Loucy (cell line): Measurements from ENCODE around the gene ZNF157.

Experiments
- H2AFZ ChIP-seq: fragments of 200-600 bp; sonication (generic); 2 replicates; pipeline ENCODE4 v1.6.0; 2016; ENCODE audit warnings: antibody characterized with exemption, mild to moderate bottlenecking, low read length, moderate library complexity
- H3F3A ChIP-seq: fragments of 200-600 bp; 2 replicates; pipeline ENCODE4 v1.6.0; 2016; ENCODE audit warnings: antibody characterized with exemption, low read depth, mild to moderate bottlenecking
- H3K27me3 ChIP-seq: fragments of 200-600 bp; sonication (generic); 2 replicates; pipeline ENCODE4 v1.6.1; 2014; ENCODE audit warnings: low read length, mild to moderate bottlenecking; ENCODE audit not compliant: insufficient read depth, poor library complexity, severe bottlenecking
- H3K36me3 ChIP-seq: fragments of 200-600 bp; sonication (generic); 2 replicates; pipeline ENCODE4 v1.6.1; 2016; ENCODE audit warnings: low read length; ENCODE audit not compliant: insufficient read depth
- H3K4me1 ChIP-seq: fragments of 200-600 bp; sonication (generic); 2 replicates; pipeline ENCODE4 v1.5.1; 2014; ENCODE audit warnings: low read length, mild to moderate bottlenecking; ENCODE audit not compliant: insufficient read depth, poor library complexity, severe bottlenecking
- H3K4me2 ChIP-seq: fragments of 200-600 bp; sonication (generic); 2 replicates; pipeline ENCODE4 v1.6.0; 2014; ENCODE audit warnings: antibody characterized with exemption, low read length, low read depth, mild to moderate bottlenecking; ENCODE audit not compliant: poor library complexity, severe bottlenecking
- H3K4me3 ChIP-seq: fragments of 200-600 bp; sonication (generic); 2 replicates; pipeline ENCODE4 v1.5.1; 2014; ENCODE audit warnings: low read length, mild to moderate bottlenecking, mixed read lengths; ENCODE audit not compliant: poor library complexity, severe bottlenecking
- H3K79me2 ChIP-seq: fragments of 200-600 bp; sonication (generic); 2 replicates; pipeline ENCODE4 v1.6.1; 2014; ENCODE audit warnings: low read length; ENCODE audit not compliant: insufficient read depth
- H3K9ac ChIP-seq: fragments of 200-600 bp; sonication (generic); 2 replicates; pipeline ENCODE4 v1.6.0; 2014; ENCODE audit warnings: mild to moderate bottlenecking, low read depth, low read length, moderate library complexity; ENCODE audit not compliant: poor library complexity, severe bottlenecking
- H3K9me2 ChIP-seq: fragments of 200-600 bp; sonication (generic); replicated peaks from 2 replicates; pipeline ENCODE4 v1.6.1; 2016; ENCODE audit warnings: low read depth, low read length, mixed read lengths
- H3K9me3 ChIP-seq: fragments of 200-600 bp; sonication (generic); 2 replicates; pipeline ENCODE4 v1.6.1; 2014; ENCODE audit warnings: mild to moderate bottlenecking, antibody characterized with exemption, low read length, low read depth; ENCODE audit not compliant: insufficient read depth
- H4K20me1 ChIP-seq: fragments of 200-600 bp; sonication (generic); 2 replicates; pipeline ENCODE4 v1.6.0; 2014; ENCODE audit warnings: antibody characterized with exemption, low read length, mild to moderate bottlenecking; ENCODE audit not compliant: insufficient read depth, poor library complexity, severe bottlenecking
- EZH2phosphoT487 ChIP-seq: fragments of 200-600 bp; IDR thresholded peaks from 2 replicates; pipeline ENCODE4 v1.6.1; 2018; ENCODE audit warnings: antibody characterized with exemption, mild to moderate bottlenecking, moderate library complexity, borderline replicate concordance
- TF ChIP-seq, protein P1 (sequence below): fragments of 200-600 bp; sonication (generic); conservative IDR thresholded peaks from 2 replicates; pipeline ENCODE4 v1.5.1; 2014; ENCODE audit warnings: mild to moderate bottlenecking, antibody characterized with exemption, low read length

Gene ZNF157

DNA sequence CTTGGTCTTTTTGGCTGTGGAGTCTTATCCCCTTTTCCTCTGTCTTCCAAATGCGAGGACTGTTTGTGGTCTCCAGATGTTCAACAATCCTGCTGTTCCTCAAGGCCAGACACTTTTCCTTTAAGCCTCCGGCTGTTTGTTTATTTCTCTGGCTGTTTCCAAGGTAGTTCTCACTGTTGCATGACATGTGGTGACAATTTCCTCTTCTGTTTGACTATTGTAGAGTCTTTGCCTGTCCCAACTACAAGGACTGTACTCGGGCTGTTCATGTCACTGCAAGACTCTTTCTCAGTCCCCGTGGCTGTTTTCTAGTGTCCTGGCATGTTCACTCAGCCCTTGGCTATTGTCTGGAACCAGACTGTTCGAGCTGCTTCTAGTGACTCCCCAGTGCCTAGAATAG lies 50.6 kb downstream of the ZNF157 start:
- no peaks in the 10 kb centered on the region for H3K9me2 ChIP-seq
- no peak overlapping the region for H2AFZ ChIP-seq
- no peaks in the 10 kb centered on the region for H3K79me2 ChIP-seq
- H3K4me2 ChIP-seq: no peak overlapping the region
- no peak overlapping the region for H3K9ac ChIP-seq
- no peaks in the 10 kb centered on the region for H3K36me3 ChIP-seq
- no peaks in the 10 kb centered on the region for H3K9me3 ChIP-seq
- H3F3A ChIP-seq: no peaks in the 10 kb centered on the region
- TF ChIP-seq, protein P1, sequence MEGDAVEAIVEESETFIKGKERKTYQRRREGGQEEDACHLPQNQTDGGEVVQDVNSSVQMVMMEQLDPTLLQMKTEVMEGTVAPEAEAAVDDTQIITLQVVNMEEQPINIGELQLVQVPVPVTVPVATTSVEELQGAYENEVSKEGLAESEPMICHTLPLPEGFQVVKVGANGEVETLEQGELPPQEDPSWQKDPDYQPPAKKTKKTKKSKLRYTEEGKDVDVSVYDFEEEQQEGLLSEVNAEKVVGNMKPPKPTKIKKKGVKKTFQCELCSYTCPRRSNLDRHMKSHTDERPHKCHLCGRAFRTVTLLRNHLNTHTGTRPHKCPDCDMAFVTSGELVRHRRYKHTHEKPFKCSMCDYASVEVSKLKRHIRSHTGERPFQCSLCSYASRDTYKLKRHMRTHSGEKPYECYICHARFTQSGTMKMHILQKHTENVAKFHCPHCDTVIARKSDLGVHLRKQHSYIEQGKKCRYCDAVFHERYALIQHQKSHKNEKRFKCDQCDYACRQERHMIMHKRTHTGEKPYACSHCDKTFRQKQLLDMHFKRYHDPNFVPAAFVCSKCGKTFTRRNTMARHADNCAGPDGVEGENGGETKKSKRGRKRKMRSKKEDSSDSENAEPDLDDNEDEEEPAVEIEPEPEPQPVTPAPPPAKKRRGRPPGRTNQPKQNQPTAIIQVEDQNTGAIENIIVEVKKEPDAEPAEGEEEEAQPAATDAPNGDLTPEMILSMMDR: no peak
- TF ChIP-seq EZH2phosphoT487: no peak
- H3K27me3 ChIP-seq: no peaks in the 10 kb centered on the region
- no peaks in the 10 kb centered on the region for H4K20me1 ChIP-seq
- H3K4me3 ChIP-seq: no peak overlapping the region
- no peaks in the 10 kb centered on the region for H3K4me1 ChIP-seq

DNA sequence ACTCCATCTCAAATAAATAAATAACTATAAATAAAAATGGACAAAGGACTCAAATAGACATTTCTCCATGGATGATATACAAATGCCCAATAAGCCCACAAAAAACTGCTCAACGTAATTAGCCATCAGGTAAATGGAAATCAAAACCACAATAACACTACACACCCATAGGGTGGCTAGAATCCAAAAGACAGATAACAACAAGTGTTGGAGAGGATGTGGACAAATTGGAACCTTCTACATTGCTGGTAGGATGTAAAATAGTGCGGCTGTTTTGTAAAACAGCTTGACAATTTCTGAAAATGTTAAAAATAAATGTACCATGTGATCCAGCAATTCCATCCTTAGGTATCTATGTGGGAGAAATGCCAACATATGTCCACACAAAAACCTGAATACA lies 52.1 kb downstream of the ZNF157 start:
- H3K9me2 ChIP-seq: no peaks in the 10 kb centered on the region
- H3K79me2 ChIP-seq: no peaks in the 10 kb centered on the region
- no peaks in the 10 kb centered on the region for H3F3A ChIP-seq
- H4K20me1 ChIP-seq: no peaks in the 10 kb centered on the region
- no peak for TF ChIP-seq EZH2phosphoT487
- TF ChIP-seq, protein P1: no peak
- H3K27me3 ChIP-seq: no peaks in the 10 kb centered on the region
- H2AFZ ChIP-seq: no peak overlapping the region
- H3K4me3 ChIP-seq: no peak overlapping the region
- H3K9me3 ChIP-seq: no peaks in the 10 kb centered on the region
- H3K9ac ChIP-seq: no peak overlapping the region
- H3K36me3 ChIP-seq: no peaks in the 10 kb centered on the region
- H3K4me2 ChIP-seq: no peak overlapping the region
- H3K4me1 ChIP-seq: no peaks in the 10 kb centered on the region

DNA sequence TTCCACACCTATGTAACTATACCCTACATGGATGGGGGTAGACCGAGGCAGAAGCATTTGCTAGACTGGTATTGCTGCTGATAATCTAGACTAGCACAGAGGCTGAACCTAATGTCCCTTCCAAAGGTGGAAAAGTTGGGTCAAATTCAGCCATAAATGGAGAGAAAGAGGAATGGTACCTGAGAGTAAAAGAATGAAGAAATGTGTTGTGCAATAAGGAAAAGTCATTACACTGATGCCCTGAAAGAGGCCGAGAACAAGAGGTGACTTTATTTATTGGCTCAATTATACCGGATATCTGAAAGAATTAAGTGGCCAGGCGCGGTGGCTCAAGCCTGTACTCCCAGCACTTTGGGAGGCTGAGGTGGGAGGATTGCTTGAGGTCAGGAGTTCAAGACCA lies 60.5 kb downstream of the ZNF157 start:
- H3K4me3 ChIP-seq: no peak overlapping the region
- no peaks in the 10 kb centered on the region for H3K79me2 ChIP-seq
- TF ChIP-seq, protein P1: no peak
- no peak for TF ChIP-seq EZH2phosphoT487
- H2AFZ ChIP-seq: no peak overlapping the region
- H3K4me1 ChIP-seq: no peaks in the 10 kb centered on the region
- H3F3A ChIP-seq: no peaks in the 10 kb centered on the region
- H3K27me3 ChIP-seq: no peaks in the 10 kb centered on the region
- no peaks in the 10 kb centered on the region for H4K20me1 ChIP-seq
- no peaks in the 10 kb centered on the region for H3K9me2 ChIP-seq
- H3K36me3 ChIP-seq: no peaks in the 10 kb centered on the region
- no peak overlapping the region for H3K4me2 ChIP-seq
- H3K9me3 ChIP-seq: no peaks in the 10 kb centered on the region
- no peak overlapping the region for H3K9ac ChIP-seq
